IPS-NIHi11 (cell line): ENCODE data around the gene CIAPIN1.

Source experiments
- DNase-seq: peaks from one replicate; pipeline ENCODE4 v3.0.0; 2012; ENCODE audit warnings: mixed read lengths, low spot score

The CIAPIN1 gene

DNA sequence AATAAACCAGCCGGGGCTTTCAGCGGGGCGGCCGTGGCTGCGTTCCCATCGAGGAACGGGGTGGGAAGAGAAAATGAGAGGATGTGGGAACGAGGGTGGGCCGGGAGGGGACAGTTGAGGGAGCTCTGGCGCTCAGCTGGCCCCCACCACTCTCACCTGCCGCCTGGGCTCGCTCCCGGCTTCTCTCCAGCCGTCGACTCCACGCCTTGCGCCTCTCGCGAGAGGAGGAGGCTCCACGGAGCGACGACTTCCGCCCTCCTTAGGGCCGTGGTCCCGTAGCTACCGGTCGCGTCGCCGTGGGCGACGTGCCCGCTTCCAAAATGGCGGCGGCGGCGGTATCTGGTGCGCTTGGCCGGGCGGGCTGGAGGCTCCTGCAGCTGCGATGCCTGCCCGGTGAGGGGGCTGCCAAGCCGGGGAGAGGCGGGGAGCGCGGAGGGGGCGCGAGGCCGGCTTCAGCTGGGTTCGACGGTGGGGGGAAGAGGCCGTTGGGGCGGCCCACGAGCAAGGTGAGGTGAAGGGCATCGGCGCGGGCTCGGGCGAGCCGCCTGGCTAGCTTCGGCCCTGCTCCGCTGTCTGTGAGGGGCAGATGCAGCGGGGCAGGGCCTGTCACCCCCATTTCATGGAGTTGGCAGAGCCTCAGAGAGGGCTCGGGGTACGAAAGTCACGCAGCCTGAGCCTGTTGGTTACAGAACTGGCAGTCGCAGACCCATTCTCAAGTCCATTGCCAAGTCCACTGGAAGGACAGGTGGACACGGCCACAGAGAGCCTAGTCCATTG is at the start of gene CIAPIN1, which contains the start of gene COQ9:
Gene CIAPIN1, minus strand, starts transcription at position 200 of the 777 bp plus-strand sequence. CDS start 6,457 bp downstream, outside the sequence.
Gene COQ9, plus strand, starts transcription at position 294 of the 777 bp plus-strand sequence. Its CDS starts 27 bp downstream, at position 321.
- DNase-seq: peak; percentile 96

DNA sequence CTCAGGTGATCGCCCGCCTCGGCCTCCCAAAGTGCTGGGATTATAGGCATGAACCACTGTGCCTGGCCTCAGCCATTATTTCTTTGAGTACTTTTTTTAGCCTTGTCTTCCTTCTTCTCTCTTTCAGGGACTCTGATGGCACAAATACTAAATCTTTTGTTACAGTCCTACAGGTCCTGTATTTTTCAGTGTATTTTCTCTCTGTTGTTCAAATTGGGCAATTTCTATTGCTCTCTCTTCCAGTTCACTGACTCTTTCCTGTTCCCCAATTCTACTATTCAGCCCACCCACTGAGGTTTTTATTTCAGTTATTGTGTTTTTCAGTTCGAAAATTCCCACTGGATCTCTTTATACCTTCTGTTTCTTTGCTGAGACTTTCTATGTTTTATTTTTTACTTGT is 46.6 kb upstream of the CIAPIN1 start:
- DNase-seq: no peak

DNA sequence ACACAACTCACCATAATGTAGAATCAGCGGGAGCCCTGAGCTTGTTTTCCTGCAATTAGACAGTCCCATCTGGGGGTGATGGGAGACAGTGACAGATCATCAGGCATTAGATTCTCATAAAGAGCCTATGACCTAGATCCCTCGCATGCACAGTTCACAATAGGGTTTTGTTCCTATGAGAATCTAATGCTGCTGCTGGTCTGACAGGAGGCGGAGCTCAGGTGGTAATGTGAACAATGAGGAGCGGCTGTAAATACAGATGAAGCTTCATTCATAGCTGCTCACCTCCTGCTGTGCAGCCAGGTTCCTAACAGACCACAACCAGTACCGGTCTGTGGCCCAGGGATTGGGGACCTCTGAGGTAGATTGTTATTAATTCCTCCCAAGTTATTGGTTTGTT is 42.0 kb upstream of the CIAPIN1 start:
- DNase-seq: no peak

DNA sequence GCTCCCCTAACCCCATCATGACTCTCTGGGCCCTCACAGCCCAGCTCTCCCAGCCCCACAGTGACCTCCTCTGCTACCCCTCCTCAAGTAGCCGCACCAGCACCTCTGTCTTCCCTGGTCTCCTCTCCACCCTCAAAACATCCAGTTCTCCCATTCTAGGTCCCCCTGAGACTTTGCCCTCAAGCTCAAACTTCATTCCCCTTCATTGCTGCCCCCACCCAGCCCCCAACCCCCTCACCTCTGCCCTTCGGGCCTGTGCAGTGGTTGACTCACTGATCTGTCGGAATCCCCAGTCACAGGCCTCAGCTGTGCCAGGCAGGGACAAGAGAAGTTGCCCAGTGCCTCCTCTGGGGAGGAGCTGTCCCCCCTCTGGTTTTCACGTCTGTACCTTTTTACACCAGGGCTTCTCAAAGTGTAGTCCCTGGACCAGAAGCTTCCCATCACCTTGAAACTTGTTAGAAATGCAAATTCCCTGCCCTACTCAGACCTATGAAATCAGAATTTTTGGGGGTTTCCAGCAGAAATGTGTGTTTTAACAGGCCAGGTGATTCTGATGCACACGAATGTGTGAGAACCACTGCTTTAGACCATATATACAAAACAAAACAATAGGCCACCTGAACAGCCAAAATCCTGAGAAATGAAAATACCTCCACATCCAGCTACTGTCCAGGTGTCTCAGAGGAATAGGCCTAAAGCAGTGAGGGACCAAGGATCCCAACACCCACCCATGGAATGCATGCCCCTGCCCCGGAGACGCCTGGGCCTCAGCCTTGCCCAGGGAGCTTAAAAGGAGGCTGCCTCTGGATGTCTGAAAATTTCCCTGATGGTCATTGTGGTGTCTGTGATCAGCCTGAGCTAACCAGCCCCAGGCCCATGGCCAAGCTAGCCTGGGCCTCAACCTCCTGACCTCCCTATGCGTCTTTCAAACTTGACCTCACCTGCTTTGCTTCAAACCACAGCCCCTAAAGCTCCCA is 40.0 kb upstream of the CIAPIN1 start:
- DNase-seq: no peak

DNA sequence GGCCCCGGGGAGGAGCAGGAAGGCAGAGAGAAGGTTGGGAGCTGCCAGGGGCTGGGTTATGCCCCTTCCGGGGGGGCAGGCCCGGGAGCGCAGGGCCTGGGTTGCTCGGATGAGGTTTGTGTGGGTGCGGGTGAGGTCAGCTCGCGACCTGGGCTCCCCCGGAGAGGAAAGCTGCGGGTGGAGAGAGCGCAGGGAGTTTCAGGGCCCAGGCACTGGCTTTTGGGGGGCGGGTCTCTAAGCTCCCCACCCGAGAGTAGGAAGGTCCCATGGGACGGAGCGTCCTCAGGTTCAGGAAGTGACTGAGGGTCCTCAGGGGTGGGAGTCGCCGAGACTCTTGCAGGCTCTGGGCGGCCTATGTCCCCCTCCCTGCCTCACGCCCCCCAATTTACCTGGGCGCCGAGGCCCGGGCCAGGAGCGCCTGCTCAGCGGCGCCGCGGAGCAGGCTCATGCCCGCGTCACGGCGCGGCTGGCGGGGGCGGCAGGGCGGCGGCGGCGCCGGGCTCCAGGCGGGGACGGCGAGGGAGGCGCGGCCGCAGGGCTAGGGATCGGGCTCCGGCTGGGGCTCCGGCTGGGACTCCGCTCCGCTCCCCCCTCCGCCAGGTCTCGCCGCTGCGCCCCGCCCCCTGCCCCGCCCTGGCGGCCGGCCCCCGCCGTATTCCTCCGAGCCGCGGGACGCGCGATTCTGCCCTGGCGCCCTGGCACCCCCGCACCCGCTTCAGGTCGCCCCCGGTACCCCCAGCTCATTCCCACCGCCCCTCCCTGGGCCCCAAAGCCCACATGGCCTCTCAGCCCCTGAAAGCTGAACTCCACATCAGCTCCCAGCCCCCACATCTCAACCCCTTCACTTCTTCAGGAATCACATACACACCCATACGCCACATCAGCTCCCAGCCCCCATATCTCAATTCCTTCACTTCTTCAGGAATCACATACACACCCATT is 39.0 kb upstream of the CIAPIN1 start, which contains the start of gene DOK4:
Gene DOK4, minus strand, starts transcription at position 578 of the 942 bp plus-strand sequence. CDS start 6,986 bp downstream, outside the sequence.
- peak; percentile 99 for DNase-seq

DNA sequence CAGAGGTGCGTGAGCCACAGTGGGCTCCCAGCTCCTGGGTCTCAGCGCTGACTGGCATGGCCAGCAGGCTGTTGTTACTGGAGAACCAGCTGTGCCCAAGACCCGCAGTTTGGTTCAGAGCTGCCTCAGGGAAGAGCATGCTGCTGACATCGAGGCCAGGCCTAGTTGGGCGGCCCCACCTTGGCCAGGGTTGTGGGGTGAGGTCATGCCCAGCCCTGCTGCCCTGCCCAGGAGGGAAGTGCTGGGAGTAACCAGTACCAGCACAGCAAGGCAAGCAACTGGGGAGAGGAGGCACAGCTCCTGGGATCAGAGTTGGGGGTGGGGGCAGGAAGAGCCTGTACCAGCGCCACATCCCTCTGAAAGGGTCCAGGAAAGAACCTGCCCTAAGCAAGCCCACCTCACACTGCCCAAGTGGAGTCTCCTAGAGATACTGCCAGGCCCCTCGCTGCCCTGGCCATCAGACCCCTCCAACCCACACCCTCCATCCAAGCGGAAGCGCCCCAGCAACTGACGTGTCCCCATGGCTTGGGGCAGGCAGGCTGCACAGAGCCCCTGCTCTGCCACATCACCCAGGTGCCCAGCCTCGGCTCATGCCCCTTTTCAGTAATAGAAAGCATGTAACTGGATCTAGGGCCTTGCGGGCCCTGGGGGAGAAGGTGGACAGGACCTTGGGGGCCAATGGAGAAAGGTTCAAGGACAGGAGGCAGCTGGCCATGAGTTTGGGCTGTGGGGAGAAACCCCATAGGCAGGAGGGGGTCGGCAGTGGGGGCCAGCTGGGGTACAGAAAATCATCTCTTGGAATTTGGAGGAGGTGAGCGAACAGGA is 38.1 kb upstream of the CIAPIN1 start:
- DNase-seq: no peak

DNA sequence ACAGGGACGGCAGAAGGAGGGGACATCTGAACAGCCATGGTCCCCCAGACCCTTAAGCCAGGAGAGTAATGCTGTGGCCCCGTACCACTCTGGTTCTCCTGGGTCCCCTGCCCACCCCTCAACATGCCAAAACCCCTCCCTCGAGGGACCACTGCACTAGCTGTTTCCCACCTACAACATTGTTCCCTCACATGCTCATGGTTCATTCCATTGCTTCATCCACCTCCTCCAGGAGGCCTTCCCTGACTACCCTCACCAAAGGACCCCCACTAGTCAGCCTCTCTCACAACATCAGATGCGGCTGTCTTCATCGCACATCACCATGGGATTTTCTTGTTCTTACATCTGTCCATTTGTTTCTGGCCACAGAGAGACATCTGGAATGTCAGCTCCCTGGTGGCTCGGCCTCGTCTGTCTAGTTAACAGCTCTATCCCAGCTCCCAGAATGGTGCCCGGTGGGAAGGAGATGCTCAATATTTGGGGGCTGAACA is 37.4 kb upstream of the CIAPIN1 start:
- DNase-seq: no peak

DNA sequence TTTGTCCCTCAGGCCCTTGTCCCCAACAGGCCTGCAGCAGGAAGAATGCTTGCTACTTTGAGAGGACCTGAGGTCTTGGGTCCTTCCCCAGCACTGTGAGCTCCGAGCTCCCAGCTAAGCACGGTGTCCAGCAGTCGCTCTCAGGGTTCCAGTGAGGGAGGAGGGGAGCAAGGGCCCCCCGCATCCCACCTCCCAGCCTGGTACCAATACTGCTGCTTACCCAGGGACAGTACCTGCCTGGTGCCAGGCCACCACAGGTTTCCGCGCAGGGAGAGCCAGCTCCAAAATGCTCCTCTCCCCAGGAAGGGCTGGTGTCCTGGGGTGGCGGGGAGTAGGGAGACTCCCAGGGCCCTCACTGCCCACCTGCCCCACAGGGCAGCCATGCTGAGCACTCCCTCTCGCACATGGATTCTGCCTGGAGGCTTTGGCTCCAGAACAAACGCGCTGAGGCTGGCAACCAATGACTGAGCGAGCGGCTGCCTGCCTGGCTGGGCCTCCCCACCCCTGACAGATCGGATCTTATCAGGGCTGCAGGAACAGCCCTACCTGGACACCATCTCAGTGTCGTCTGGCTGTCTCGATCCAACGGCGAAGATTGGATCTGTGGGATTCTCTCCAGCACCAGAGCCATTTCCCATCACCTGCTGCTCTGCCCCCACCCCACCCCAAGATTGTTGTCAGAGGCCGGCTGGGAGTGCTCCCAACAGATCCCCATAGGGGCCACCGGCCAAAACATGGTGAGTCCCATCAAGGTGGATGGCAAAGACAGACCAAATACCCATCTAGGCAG is 36.7 kb upstream of the CIAPIN1 start:
- DNase-seq: no peak

DNA sequence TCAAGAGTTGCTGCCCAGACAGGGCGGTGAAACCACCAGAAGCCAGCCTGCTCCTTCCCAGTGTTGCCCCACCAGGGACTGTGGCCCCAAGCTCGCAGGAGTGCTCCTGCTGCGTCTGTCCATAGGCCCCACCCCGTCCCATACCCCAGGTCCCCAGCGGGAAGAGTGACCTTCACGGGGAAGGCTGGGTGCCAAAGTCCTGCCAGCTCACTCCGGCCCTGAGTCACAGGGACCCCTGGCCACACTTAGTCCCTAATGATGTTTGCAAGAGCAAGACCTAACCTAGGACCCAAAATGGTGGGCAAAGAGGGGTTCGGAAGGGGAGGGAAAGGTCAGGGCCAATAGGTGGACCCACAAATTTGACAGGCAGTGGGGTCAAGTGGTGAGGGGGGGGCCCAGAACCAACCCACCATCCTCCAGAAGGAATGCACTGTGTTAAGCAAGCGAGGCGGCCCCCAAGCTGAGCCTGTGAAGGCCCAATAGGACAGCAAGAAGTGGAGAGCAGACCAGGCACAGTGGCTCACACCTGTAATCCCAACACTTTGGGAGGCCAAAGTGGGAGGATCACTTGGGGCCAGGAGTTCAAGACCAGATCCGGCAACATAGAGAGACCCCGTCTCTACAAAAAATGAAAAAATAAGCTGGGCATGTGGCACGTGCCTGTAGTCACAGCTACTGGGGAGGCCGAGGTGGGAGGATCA is 35.8 kb upstream of the CIAPIN1 start:
- DNase-seq: no peak

DNA sequence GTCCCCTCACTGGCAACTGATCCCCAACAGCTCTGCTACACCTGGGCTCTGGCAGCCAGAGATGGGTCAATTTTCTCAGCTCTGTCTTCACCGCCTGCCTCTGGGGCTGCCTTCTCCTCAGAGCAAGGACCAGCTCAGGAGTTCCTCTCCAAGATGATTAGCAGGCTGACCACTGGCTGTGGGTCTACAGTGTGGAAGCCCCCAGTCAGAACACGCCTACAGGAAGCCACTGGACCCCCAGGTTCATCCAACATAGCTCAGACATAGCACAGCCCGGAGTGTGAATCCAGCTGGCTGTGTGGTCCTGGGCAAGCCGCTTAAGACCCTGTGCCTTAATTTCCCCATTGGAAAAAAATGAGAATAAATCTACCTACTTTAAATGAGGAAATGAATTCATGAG is 34.2 kb upstream of the CIAPIN1 start:
- DNase-seq: no peak

DNA sequence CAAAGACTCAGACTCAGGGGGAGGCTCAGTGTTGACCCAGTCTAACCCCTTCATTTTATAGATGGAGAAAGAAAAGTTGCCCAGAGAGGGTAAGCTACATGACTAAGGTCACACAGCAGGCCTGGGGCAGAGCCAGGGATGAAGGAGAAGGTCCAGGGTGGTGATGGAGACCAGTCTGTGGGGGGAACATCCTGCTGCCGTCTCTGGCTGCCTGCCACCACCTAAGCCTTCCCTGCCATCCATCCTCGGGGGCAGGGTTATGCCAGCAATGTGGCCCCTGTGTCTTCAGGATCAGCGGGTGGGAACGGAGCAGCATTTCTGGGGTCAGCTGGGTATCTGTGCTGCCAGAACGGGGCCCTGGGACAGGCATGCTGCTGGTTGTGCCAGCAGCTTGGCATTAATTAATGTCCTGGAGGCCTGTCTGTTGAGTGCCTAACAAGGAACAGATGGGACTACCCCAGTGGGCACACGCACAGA is 33.6 kb upstream of the CIAPIN1 start:
- DNase-seq: no peak

DNA sequence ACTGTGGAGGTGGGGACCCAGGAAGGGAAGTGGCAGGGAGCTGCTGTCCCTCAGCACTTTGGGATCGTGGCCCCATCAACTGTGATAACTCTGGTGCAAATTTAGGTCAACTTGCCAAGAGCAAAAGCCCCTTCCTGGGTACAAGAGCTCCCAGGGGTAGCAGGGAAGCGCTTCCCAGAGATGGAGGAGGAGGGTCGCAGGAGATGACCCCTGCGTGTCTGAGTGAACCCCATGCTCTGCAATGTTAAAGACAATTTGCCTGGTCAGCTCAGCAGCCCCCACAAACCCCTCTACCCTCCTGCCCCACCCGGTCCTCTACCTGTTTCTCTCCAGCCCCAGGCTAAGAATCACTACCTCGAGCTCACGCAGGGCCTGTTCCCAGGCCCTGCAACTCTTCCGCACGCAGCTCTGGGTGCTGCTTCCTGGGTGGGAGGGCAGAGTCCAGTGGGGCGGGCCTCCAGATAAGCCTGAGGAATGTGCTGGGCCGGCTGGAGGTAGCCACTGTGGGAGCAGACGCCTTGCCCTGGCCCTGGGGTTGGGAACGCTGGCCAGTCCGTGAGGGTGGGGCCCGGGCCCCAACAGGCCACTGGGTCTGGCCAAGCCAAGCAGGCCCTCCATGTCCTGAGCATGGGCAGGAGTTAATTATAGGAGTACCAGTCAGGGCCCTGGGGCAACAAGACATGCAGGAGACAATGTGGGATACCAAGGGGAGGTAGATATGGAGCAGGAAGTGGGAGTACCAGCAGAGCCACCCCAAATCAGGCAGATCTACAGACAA is 33.0 kb upstream of the CIAPIN1 start:
- DNase-seq: peak; percentile 68

DNA sequence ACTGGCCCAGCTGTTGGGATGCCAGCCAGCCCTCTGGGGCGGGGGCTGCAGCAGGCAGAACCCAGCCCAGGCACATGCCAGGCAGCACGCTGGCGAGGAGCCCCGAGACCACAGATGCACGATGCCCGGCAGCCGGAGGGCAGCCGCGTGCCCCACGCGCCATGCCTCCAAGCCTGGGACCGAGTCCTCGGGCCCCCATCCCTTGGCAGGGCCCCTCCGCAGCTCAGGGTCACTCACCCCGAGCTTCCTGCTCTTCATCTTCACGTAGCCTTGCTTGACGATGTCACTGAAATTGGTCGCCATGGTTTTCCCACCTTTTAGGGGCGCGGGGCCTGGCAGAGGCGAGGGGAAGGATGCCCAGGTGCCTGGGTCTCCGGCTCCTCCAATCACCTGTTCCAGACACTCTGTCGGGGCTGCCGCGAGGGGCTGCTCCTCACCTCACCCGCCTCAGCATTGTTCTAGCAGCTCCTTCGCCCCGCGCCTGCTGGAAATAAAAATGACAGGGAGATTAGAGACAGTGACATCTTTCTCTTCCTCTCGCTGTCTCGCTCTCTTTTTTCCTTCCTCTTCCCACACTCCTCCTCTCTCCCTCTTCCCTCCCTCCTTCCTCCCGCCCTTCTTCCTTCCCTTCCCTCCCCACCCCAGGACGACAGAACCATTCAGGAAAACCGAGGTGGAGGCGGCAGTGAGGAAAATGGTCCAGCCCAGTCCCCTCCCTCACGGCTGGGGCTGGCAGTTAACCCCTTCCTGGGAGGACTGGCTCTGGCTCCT is 32.2 kb upstream of the CIAPIN1 start:
- peak; percentile 84 for DNase-seq

DNA sequence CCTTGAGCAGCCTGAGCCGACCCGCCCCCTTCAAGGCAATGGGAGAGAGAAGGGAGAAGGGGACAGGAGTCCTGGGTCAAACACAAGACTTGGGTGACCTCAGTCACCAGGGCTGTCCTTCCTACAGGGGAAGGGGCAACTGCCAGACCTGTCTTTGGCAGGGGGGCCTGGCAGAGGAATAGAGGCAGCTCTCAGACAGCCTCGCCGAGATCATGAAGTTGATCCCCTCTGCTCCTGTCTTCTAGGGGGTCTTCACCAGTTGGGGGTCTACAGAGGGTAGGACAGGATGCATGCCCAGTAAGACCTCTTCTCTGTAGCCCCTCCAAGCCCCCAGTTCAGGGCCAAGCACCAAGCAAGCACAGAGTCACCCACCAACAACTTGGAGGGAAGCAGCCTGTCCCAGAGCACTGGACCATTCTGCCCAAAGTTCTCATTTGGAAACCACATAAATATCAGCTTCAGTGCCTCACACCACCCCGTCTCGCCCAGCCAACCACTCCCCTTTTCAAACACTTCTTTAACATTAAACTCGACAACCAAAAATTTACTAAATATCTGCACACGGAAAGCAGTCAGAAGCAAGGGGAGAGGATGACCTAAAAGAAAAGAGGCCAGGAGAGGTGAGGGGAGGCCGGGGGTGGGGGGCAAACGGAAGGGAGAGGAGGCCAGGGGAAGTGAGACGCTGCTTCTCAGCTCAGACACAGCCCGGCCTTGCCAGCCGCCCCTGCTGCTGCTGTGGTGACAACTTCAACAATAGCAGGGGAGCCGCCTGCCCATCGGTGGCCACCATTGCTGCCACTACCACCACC is 31.4 kb upstream of the CIAPIN1 start:
- no peak for DNase-seq

DNA sequence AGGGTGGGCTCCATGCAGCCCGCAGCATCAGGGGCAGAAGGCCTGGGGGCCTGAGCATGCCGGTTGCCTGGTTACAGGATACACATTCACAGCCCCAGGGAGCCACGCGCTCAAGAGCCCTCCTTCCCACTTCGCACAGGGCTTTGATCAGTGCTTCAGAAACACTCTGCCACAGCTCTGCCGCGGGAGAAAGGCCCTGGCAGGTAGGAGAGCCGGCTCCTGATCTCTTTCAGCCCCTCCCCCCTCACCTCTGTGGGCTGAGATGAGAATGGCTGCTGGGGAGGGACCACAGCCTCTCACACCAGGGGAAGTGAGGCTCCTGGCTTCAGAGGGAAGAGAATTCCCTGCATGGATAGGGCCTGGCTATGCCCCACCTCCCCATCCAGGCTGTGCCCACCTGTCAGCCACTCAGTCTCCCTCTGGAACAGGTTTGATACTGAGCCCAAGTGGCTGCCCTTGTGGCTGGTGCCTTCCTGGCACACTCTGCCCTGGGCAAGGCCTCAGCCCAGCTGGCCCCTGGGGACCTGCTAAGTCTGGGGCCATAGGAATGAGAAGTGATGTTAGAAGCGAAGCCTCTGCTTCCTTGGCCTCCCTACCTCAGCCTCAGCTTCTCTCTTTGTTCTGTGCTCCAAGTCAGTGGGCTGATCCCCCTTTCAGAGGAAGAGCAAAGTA is 30.5 kb upstream of the CIAPIN1 start:
- no peak for DNase-seq
